Endothelial cell of umbilical vein (primary cell): ENCODE results near the gene UBE3B.

ENCODE experiments used
- POLR2A ChIP-seq: IDR thresholded peaks from 2 replicates; pipeline ENCODE4 v1.6.1; 2012; ENCODE audit warnings: low read depth, mild to moderate bottlenecking, control low read depth, low read length
- POLR2AphosphoS5 ChIP-seq: IDR thresholded peaks from 2 replicates; pipeline ENCODE4 v1.6.1; 2012; ENCODE audit warnings: low read depth, mild to moderate bottlenecking, control low read depth, low read length, moderate library complexity; ENCODE audit not compliant: insufficient read depth

DNA sequence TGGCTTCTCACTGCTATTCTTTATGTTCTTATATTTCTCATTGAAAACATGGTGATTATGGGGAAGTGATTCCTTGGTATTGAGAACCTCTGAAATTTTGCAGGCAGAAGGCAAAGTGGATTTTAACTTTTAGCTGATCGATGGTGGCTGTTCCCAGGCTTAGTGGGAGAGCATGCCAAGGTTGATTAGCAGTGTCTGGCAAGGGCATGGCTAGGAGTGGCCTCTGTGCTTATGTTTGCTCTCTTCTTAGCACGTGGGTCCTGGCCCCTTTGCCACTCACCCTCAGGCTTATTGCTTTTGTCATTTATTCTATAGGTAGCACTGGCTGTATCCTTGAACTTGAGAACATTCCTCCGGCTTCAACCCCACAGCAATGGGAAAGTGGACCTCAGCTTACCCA lies 98.2 kb downstream of the UBE3B start:
- TF ChIP-seq POLR2AphosphoS5, result no peak
- no peak for TF ChIP-seq POLR2A
